Activated CD8-positive, alpha-beta T cell treated with anti-CD3 and anti-CD28 coated beads for 36 hours (primary cell): ENCODE results near the gene SGCB. TPM values are rescaled to one million over a fixed set of nuclear protein-coding genes. Genes with fewer than 3 reads are reported as not detected.
"Not testable (repeated sequence)": the region's sequence is repeated elsewhere in the genome, so short reads cannot be mapped to it uniquely, and the experiment has no call there.

Experiments used
- ATAC-seq: fragments of 200-7000 bp; cut with Tn5 transposase; one replicate; pipeline ENCODE4 v1.10.0; 2021; ENCODE audit warnings: mild to moderate bottlenecking, moderate library complexity
- CTCF ChIA-PET: fragments of 350-600 bp; sonication (Branson Sonifier 250); formaldehyde crosslinking; loops from one replicate; lab custom pipeline; 2021; ENCODE audit warnings: antibody characterized with exemption; lab: Charles Lee
- POLR2A ChIA-PET: fragments of 350-600 bp; sonication (Branson Sonifier 250); formaldehyde crosslinking; loops from one replicate; lab custom pipeline; 2021; ENCODE audit warnings: antibody characterized with exemption; lab: Charles Lee
- DNase-seq: peaks from one replicate; pipeline ENCODE4 v3.0.0-alpha.2; 2020
- H3K27ac Mint-ChIP-seq: one replicate; pipeline ENCODE4 v1.8.0; 2021; ENCODE audit warnings: mild to moderate bottlenecking, mixed read lengths
- H3K27me3 Mint-ChIP-seq: one replicate; pipeline ENCODE4 v1.8.0; 2021; ENCODE audit warnings: mixed read lengths
- H3K36me3 Mint-ChIP-seq: one replicate; pipeline ENCODE4 v1.8.0; 2021; ENCODE audit warnings: low read depth, mixed read lengths
- H3K4me1 Mint-ChIP-seq: one replicate; pipeline ENCODE4 v1.8.0; 2021; ENCODE audit warnings: low read depth, mixed read lengths
- H3K4me3 Mint-ChIP-seq: one replicate; pipeline ENCODE4 v1.8.0; 2021; ENCODE audit warnings: mild to moderate bottlenecking, moderate library complexity, mixed read lengths
- H3K9me3 Mint-ChIP-seq: one replicate; pipeline ENCODE4 v1.8.0; 2021; ENCODE audit warnings: mixed read lengths
- intact Hi-C: fragments of 100-400 bp; cut with micrococcal nuclease; formaldehyde crosslinking; loops from one replicate; pipeline ENCODE4 v1.10.0; 2022
- total RNA-seq, 2 experiments: library from RNA; stranded (reverse); gene quantifications; one replicate each; pipeline ENCODE4 v1.2.3, GENCODE V29; 2021
- TF ChIP-seq, protein P1 (sequence below): fragments of 200-600 bp; IDR thresholded peaks from one replicate; pipeline ENCODE4 v1.8.0; 2022; ENCODE audit warnings: antibody characterized with exemption, mild to moderate bottlenecking

SGCB gene
- total RNA-seq: 1 to 10 TPM; 7.6 to 8.8 TPM

DNA sequence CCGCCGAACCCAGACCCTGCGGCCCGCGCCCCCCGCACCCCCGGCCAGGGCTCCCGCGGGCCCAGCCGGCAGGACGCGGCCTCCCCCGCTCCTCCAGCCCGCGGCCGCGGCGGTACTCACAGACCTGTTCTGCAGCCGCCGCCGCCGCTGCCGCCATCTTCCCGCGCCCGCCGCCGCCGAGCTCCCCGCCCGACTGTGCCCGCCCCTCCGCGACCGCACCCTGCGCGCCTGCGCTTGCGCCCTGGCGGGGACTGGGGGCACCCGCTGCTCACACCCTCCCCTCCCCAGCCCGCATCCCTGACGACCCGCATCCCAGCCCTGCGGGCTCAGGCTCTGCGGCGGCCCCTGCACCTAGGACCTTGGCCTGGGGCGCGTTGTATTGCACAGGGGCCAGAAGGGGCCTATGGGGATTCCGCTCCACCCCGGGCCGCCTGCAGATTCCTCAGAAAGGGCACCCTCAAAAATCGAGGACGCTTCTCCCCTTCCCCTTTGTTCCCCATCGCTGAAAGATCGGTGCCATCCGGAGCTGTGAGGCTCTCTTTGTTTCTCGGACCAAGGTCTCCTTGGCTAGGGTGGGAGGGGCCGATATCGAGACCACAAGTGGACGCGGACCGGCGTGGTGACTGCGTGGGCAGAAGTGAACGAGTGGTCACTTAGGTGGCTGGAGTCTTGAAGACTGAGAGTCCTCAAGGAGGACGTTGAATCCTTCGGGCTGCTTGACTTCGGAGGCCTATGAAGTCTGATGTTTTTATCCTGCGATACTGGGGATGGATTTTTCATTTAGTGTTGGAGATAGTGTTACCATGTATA is at the start of gene SGCB:
Gene SGCB, minus strand, starts transcription at position 197 of the 810 bp plus-strand sequence. Its CDS starts 40 bp downstream, at position 157.
- Mint-ChIP-seq H3K9me3 (no peaks in the 10 kb centered on the region), H3K4me3 (peak within 1 kb of the TSS; percentile 80), H3K36me3 (no peaks in the 10 kb centered on the region), H3K4me1 (peaks cover 22% of the 10 kb centered on the region), H3K27me3 (peaks cover 19% of the 10 kb centered on the region), H3K27ac (peak within 1 kb of the TSS; percentile 65)
- DNase-seq (peak; percentile 71), ATAC-seq (peak; percentile 95)
- ChIA-PET POLR2A (interaction anchor here (1.2 kb wide), 1 partner anchor 196 kb away, joined by 3 read pairs; no protein-coding TSS in a partner anchor), CTCF (interaction anchor here (0.6 to 3.1 kb wide), 2 partner anchors 12 to 148 kb away, joined by 3 to 14 read pairs; no protein-coding TSS in a partner anchor)
- intact Hi-C loops: no loop called here
- TF ChIP-seq, protein P1, sequence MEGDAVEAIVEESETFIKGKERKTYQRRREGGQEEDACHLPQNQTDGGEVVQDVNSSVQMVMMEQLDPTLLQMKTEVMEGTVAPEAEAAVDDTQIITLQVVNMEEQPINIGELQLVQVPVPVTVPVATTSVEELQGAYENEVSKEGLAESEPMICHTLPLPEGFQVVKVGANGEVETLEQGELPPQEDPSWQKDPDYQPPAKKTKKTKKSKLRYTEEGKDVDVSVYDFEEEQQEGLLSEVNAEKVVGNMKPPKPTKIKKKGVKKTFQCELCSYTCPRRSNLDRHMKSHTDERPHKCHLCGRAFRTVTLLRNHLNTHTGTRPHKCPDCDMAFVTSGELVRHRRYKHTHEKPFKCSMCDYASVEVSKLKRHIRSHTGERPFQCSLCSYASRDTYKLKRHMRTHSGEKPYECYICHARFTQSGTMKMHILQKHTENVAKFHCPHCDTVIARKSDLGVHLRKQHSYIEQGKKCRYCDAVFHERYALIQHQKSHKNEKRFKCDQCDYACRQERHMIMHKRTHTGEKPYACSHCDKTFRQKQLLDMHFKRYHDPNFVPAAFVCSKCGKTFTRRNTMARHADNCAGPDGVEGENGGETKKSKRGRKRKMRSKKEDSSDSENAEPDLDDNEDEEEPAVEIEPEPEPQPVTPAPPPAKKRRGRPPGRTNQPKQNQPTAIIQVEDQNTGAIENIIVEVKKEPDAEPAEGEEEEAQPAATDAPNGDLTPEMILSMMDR: no peak

DNA sequence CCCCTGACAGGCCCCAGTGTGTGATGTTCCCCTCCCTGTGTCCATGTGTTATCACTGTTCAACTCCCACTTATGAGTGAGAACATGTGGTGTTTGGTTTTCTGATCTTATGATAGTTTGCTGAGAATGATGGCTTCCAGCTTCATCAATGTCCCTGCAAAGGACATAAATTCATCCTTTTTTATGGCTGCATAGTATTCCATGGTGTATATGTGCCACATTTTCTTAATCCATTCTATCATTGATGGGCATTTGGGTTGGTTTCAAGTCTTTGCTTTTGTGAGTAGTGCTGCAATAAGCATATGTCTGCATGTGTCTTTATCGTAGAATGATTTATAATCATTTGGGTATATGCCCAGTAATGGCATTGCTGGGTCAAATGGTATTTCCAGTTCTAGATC is 48.3 kb upstream of the SGCB start:
- intact Hi-C loops, H3K4me1 Mint-ChIP-seq, DNase-seq, CTCF ChIA-PET, POLR2A ChIA-PET, H3K4me3 Mint-ChIP-seq, H3K27ac Mint-ChIP-seq, H3K36me3 Mint-ChIP-seq, H3K9me3 Mint-ChIP-seq, ATAC-seq: not testable (repeated sequence)
- H3K27me3 Mint-ChIP-seq: peaks cover 12% of the 10 kb centered on the region

- ChIA-PET POLR2A (no interaction called here), CTCF (interaction anchor here (0.7 kb wide), 1 partner anchor 245 kb away, joined by 3 read pairs; no protein-coding TSS in a partner anchor)
- Mint-ChIP-seq H3K36me3 (no peaks in the 10 kb centered on the region), H3K27me3 (peaks cover 11% of the 10 kb centered on the region), H3K4me1 (no peaks in the 10 kb centered on the region), H3K9me3 (peaks cover 1% of the 10 kb centered on the region), H3K4me3 (no peak overlapping the region), H3K27ac (no peak overlapping the region)
- intact Hi-C loops: no loop called here
- DNase-seq: no peak
- no peak for ATAC-seq
- TF ChIP-seq, protein P1: no peak
These were observed 43.1 kb upstream of the SGCB start for GRCh38 chr4:52081216-52081615.

DNA sequence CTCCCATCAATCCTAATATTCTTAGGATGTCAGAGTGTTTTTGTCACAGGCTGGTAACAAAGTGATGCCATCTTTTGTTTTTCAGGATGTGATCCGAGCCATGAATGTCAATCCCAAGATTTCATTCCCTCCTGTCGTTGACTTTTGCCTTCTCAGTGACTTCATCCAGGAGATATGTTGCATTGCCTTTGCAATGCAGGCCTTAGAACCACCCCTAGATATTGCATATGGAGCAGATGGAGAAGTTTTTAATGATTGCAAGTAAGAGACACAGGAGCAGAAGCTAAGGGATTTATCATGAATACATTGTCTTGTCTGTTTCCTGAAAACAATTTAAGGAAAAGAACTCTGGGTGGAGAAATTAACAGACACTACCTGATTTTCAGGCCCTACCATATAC is 41.6 kb upstream of the SGCB start:
- H3K36me3 Mint-ChIP-seq: no peaks in the 10 kb centered on the region
- DNase-seq (no peak), ATAC-seq (no peak)
- H3K4me1 Mint-ChIP-seq: no peaks in the 10 kb centered on the region
- no peaks in the 10 kb centered on the region for H3K9me3 Mint-ChIP-seq
- intact Hi-C loops: no loop called here
- H3K27ac Mint-ChIP-seq: no peak overlapping the region
- ChIA-PET CTCF (no interaction called here), POLR2A (no interaction called here)
- TF ChIP-seq, protein P1: no peak
- H3K4me3 Mint-ChIP-seq: no peak overlapping the region
- peaks cover 16% of the 10 kb centered on the region for H3K27me3 Mint-ChIP-seq

DNA sequence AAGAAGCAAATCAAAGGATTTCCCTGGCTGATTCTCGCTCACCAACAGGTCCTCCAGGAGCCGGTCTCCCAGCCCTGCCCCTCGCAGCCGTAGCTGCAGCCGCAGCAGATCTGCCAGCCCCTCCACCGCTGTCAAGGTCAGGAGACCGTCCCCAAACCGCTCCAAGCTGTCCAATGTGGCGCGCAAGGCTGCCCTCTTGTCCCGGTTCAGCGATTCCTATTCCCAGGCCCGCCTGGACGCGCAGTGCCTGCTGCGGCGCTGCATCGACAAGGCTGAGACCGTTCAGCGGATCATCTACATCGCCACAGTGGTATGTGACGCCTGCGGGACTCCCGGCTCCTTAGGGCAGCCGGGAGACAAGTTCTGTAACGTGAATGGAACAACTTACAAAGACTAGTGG is 38.6 kb upstream of the SGCB start:
- Mint-ChIP-seq H3K9me3 (no peaks in the 10 kb centered on the region), H3K36me3 (no peaks in the 10 kb centered on the region), H3K27ac (no peak overlapping the region), H3K4me1 (no peaks in the 10 kb centered on the region), H3K27me3 (peaks cover 19% of the 10 kb centered on the region), H3K4me3 (no peak overlapping the region)
- intact Hi-C loops: no loop called here
- ChIA-PET POLR2A (no interaction called here), CTCF (no interaction called here)
- ATAC-seq (no peak), DNase-seq (no peak)
- TF ChIP-seq, protein P1: no peak
